DND-41 (cell line): Measurements from ENCODE around the gene MSH5.

Experiments used
- EZH2 ChIP-seq: IDR thresholded peaks from 3 replicates; pipeline ENCODE4 v1.6.1; 2012; ENCODE audit warnings: borderline replicate concordance, low read depth, mild to moderate bottlenecking, moderate library complexity, low read length, inconsistent platforms; ENCODE audit not compliant: severe bottlenecking
- TF ChIP-seq, protein P1 (sequence below): IDR thresholded peaks from 2 replicates; pipeline ENCODE4 v1.5.1; 2012; ENCODE audit warnings: borderline replicate concordance, low read length, moderate library complexity, mild to moderate bottlenecking; ENCODE audit not compliant: poor library complexity, severe bottlenecking; ENCODE audit errors: extremely low read depth

DNA sequence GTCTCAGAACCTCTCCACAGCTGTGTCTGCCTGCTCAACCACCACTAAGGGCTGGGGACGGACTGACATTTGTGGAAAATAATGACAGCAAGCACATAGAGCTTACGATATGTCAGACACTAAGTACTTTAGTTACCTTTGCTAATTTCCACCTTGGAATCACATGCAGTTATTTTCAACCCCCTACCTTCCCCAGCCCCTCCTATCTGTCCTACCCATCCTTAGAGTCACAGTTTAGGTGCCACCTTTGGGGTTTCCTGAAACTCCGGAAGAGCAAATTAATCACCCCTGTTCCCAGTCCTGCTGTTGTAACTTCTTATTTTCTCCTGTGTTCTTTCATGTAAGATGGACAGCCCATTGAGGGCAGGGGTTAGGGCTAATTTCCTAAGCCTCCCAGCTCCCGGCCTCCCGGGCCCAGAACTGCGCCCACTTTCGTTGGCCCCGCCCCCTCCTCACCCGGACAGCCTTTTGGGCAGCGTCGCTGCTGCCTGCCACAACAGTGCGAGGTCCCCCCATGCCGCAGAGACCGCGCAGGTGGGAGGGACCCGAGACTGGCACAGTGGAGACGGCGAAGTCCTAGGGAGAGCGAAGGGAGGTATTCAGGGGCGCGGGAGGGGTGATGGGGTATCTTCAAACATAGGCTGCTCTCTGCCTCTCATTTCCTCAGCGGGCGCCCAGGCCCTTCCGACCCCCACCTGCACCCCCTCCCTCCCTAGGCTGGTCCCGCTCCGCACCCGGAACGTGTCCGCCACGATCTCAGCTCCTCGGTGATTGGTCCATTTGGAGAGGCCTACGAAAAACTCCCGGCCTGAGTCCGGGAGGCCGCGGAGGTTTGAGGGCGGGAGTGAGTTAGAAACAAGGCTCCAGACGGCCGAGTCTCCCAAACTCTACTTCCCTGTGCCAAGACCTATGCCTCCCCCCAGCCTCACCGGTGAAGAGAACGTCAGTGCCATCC is 11.8 kb upstream of the MSH5 start:
- TF ChIP-seq, protein P1, sequence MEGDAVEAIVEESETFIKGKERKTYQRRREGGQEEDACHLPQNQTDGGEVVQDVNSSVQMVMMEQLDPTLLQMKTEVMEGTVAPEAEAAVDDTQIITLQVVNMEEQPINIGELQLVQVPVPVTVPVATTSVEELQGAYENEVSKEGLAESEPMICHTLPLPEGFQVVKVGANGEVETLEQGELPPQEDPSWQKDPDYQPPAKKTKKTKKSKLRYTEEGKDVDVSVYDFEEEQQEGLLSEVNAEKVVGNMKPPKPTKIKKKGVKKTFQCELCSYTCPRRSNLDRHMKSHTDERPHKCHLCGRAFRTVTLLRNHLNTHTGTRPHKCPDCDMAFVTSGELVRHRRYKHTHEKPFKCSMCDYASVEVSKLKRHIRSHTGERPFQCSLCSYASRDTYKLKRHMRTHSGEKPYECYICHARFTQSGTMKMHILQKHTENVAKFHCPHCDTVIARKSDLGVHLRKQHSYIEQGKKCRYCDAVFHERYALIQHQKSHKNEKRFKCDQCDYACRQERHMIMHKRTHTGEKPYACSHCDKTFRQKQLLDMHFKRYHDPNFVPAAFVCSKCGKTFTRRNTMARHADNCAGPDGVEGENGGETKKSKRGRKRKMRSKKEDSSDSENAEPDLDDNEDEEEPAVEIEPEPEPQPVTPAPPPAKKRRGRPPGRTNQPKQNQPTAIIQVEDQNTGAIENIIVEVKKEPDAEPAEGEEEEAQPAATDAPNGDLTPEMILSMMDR, result no peak
- TF ChIP-seq EZH2, result no peak
